Mesendoderm (in vitro differentiated cells): ENCODE results near the gene CCSER1.
"Not testable (repeated sequence)": the region's sequence is repeated elsewhere in the genome, so short reads cannot be mapped to it uniquely, and the experiment has no call there.

Experiments
- DNase-seq: peaks from one replicate; pipeline ENCODE4 v3.0.0; 2013
- H2AK5ac ChIP-seq: 2 replicates; pipeline ENCODE4 v1.6.1; 2013; ENCODE audit warnings: low read length, inconsistent platforms
- H2BK120ac ChIP-seq: 2 replicates; pipeline ENCODE4 v1.6.1; 2013; ENCODE audit warnings: low read depth, mild to moderate bottlenecking, low read length, moderate library complexity, mixed read lengths
- H2BK15ac ChIP-seq: replicated peaks from 2 replicates; pipeline ENCODE4 v1.6.1; 2013; ENCODE audit warnings: low read depth, mild to moderate bottlenecking, moderate library complexity
- H2BK5ac ChIP-seq: 2 replicates; pipeline ENCODE4 v1.6.1; 2013; ENCODE audit warnings: low read length, inconsistent platforms
- H3K18ac ChIP-seq: 2 replicates; pipeline ENCODE4 v1.6.1; 2013; ENCODE audit warnings: mild to moderate bottlenecking, low read length, mixed read lengths
- H3K23ac ChIP-seq: one replicate; pipeline ENCODE4 v1.6.1; 2013; ENCODE audit warnings: low read length
- H3K27ac ChIP-seq: 2 replicates; pipeline ENCODE4 v1.5.1; 2013; ENCODE audit warnings: low read depth, mild to moderate bottlenecking, inconsistent platforms, low read length, moderate library complexity
- H3K27me3 ChIP-seq: 2 replicates; pipeline ENCODE4 v1.6.1; 2013; ENCODE audit warnings: low read length, control low read depth, mild to moderate bottlenecking, inconsistent platforms; ENCODE audit not compliant: insufficient read depth, poor library complexity
- H3K36me3 ChIP-seq: 2 replicates; pipeline ENCODE4 v1.6.1; 2013; ENCODE audit warnings: low read length, inconsistent platforms; ENCODE audit not compliant: control insufficient read depth, insufficient read depth
- H3K4ac ChIP-seq: one replicate; pipeline ENCODE4 v1.6.1; 2013; ENCODE audit warnings: low read depth, mild to moderate bottlenecking, low read length, moderate library complexity
- H3K4me1 ChIP-seq: 2 replicates; pipeline ENCODE4 v1.6.1; 2013; ENCODE audit warnings: low read depth, low read length, inconsistent platforms; ENCODE audit not compliant: control insufficient read depth
- H3K4me2 ChIP-seq: 2 replicates; pipeline ENCODE4 v1.6.1; 2013; ENCODE audit warnings: low read length
- H3K4me3 ChIP-seq: 2 replicates; pipeline ENCODE4 v1.5.1; 2013; ENCODE audit warnings: mild to moderate bottlenecking, low read length
- H3K56ac ChIP-seq: one replicate; pipeline ENCODE4 v1.6.1; 2013; ENCODE audit warnings: low read length
- H3K79me1 ChIP-seq: 2 replicates; pipeline ENCODE4 v1.6.1; 2013; ENCODE audit warnings: low read length, inconsistent platforms
- H3K79me2 ChIP-seq: 2 replicates; pipeline ENCODE4 v1.6.1; 2013; ENCODE audit warnings: mild to moderate bottlenecking, low read length; ENCODE audit not compliant: control insufficient read depth, insufficient read depth
- H3K9ac ChIP-seq: 2 replicates; pipeline ENCODE4 v1.6.1; 2013; ENCODE audit warnings: low read length, inconsistent platforms
- H4K5ac ChIP-seq: one replicate; pipeline ENCODE4 v1.6.1; 2013; ENCODE audit warnings: low read length
- H4K8ac ChIP-seq: one replicate; pipeline ENCODE4 v1.6.1; 2013; ENCODE audit warnings: low read depth, mild to moderate bottlenecking, control low read depth, low read length, moderate library complexity
- WGBS: extraction: QIAGEN DNeasy Blood & Tissue Kit; methylation state at CpG from one replicate; pipeline ENCODE4 v1.1.7; 2013; ENCODE audit warnings: low lambda C conversion rate, missing lambda C conversion rate; ENCODE audit not compliant: insufficient coverage; ENCODE audit errors: extremely low coverage; 5-methylcytosine and 5-hydroxymethylcytosine counted together

CCSER1 gene

DNA sequence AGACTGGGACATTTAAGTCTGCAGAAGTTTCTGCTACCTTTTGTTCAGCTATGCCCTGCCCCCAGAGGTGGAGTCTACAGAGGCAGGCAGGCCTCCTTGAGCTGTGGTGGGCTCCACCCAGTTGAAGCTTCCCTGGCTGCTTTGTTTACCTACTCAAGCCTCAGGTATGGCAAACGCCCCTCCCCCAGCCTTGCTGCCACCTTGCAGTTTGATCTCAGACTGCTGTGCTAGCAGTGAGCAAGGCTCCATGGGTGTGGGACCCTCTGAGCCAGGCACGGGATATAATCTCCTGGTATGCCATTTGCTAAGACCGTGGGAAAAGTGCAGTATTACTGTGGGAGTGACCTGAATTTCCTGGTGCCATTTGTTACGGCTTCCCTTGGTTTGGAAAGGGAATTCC is 1026.8 kb downstream of the CCSER1 start:
- H3K4me3 ChIP-seq, H3K4me1 ChIP-seq, H3K36me3 ChIP-seq, H3K27ac ChIP-seq, H4K5ac ChIP-seq, H3K9ac ChIP-seq, H3K23ac ChIP-seq, H3K4ac ChIP-seq, H2BK120ac ChIP-seq, H3K4me2 ChIP-seq, H3K79me2 ChIP-seq, H2BK15ac ChIP-seq, H2AK5ac ChIP-seq, H3K79me1 ChIP-seq, DNase-seq, H3K27me3 ChIP-seq, H2BK5ac ChIP-seq, H4K8ac ChIP-seq, H3K56ac ChIP-seq, H3K18ac ChIP-seq: not testable (repeated sequence)
- WGBS = no CpG with 5 or more reads among the region's 4 CpGs

- not testable (repeated sequence) for DNase-seq, H3K79me2 ChIP-seq, H3K9ac ChIP-seq, H2BK15ac ChIP-seq, H3K23ac ChIP-seq, H3K27ac ChIP-seq, H3K79me1 ChIP-seq, H3K4me1 ChIP-seq, H4K8ac ChIP-seq, H3K27me3 ChIP-seq, H3K36me3 ChIP-seq, H3K56ac ChIP-seq, H3K4me2 ChIP-seq, H2BK5ac ChIP-seq, H3K18ac ChIP-seq, H2AK5ac ChIP-seq, H4K5ac ChIP-seq, H3K4ac ChIP-seq, H3K4me3 ChIP-seq, H2BK120ac ChIP-seq
- WGBS = no CpG with 5 or more reads among the region's 42 CpGs
Measured at GRCh38 chr4:91167864-91168653, 1040.9 kb downstream of the CCSER1 start.

DNA sequence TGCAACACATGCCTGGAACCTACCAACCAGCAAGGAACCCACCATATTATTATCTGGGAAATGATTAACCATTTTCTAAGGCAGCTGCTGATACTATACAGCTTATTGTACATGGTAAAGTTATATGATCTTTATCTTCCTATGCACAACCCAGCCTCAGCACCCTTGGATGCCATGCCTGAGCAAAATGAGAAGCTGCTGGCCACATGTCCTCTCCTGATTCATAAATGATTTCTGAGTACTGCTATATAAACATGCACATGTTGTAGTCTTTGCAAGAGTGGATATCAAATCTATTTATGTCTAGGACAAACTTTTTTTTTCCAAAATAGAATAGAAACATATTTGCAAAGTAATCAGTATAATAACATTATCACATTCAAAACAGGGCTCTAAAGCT is 1043.6 kb downstream of the CCSER1 start:
- Histone ChIP-seq H3K56ac (no peak overlapping the region), H3K27me3 (no peaks in the 10 kb centered on the region), H3K4me2 (no peak overlapping the region), H3K4me3 (no peak overlapping the region), H3K18ac (no peak overlapping the region), H2BK15ac (no peak overlapping the region), H3K79me1 (no peaks in the 10 kb centered on the region), H3K4me1 (no peaks in the 10 kb centered on the region), H3K9ac (no peak overlapping the region), H2BK120ac (no peak overlapping the region), H2AK5ac (no peak overlapping the region), H3K27ac (no peak overlapping the region), H3K79me2 (no peaks in the 10 kb centered on the region), H4K8ac (no peak overlapping the region), H4K5ac (no peak overlapping the region), H2BK5ac (no peak overlapping the region), H3K23ac (no peak overlapping the region), H3K36me3 (no peaks in the 10 kb centered on the region), H3K4ac (no peak overlapping the region)
- no peak for DNase-seq

DNA sequence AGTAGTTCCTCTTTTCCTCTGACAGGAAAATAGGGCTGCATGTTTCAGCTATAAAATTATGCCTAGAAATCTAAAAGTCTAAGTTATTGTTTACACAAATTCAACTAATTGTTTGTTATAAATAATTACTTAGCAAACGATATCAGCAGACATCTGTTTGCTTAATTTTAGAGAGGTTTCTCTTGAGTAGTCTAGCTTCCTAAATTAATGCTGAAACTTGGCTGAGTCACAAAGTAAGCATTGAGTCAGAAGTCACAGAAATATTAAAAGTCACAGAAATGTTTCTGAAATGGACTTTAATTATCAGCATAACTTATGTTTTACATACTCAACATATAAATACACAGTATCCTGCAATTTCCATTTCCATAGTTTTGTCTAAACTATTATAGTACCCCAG is 1044.0 kb downstream of the CCSER1 start:
- Histone ChIP-seq H2BK120ac (no peak overlapping the region), H3K4me3 (no peak overlapping the region), H3K79me1 (no peaks in the 10 kb centered on the region)

DNA sequence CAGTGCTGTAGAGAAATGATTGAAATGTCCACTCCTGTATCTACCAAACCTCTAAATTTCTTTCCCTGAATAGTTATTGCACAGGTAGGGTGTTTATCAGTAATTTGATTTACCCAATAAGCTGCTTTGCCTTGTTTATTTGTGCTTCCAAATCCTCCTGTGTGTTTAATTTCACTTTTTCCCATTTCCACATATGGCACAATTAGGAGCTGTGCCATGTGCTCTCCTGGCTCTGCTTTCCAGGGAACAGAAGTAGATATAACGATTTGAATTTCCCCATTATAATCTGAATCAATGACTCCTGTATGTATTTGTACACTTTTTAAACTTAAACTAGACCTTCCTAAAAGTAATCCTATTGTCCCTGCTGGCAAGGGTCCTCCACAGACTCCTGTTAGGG is 1057.9 kb downstream of the CCSER1 start:
- H3K18ac ChIP-seq, DNase-seq: not testable (repeated sequence)
- WGBS = no CpG with 5 or more reads among the region's 1 CpG

More for the DNA sequence above, 1044.0 kb downstream of the CCSER1 start:
- Histone ChIP-seq H3K4ac (no peak overlapping the region), H3K79me2 (no peaks in the 10 kb centered on the region), H3K36me3 (no peaks in the 10 kb centered on the region), H3K9ac (no peak overlapping the region), H3K23ac (no peak overlapping the region), H4K8ac (no peak overlapping the region), H3K18ac (no peak overlapping the region), H3K27me3 (no peaks in the 10 kb centered on the region), H3K56ac (no peak overlapping the region), H3K4me1 (no peaks in the 10 kb centered on the region), H2BK15ac (no peak overlapping the region), H3K27ac (no peak overlapping the region), H2BK5ac (no peak overlapping the region), H4K5ac (no peak overlapping the region), H2AK5ac (no peak overlapping the region), H3K4me2 (no peak overlapping the region)
- WGBS = no CpG with 5 or more reads among the region's 1 CpG
- DNase-seq = no peak

DNA sequence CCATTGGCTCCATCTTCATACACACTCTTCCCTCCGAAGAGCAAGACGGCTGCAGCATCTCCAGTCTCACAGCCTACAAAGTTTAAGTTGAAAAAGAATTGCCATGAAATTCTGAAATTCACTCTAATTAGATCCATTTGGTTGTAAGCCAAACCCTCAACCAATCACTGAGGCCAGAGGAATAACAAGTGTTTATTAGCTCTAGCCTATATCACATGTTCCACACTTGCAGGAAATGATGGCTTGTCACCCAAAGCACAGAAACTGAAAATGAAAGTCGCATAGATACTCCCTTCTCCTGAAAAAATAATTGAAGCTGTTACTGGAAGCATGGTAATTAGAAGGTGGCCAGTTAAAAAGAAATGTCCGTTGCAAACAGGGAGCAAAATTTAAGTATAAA is 1071.8 kb downstream of the CCSER1 start:
- H3K27ac ChIP-seq = no peak overlapping the region
- no peaks in the 10 kb centered on the region for H3K4me1 ChIP-seq
- no peak for DNase-seq
- H3K9ac ChIP-seq = no peak overlapping the region
- no peak overlapping the region for H2BK15ac ChIP-seq
- no peaks in the 10 kb centered on the region for H3K79me2 ChIP-seq
- no peak overlapping the region for H4K5ac ChIP-seq
- H3K79me1 ChIP-seq = no peaks in the 10 kb centered on the region
- WGBS = no CpG with 5 or more reads among the region's 4 CpGs
- H2AK5ac ChIP-seq = no peak overlapping the region
- H3K23ac ChIP-seq = no peak overlapping the region
- no peaks in the 10 kb centered on the region for H3K36me3 ChIP-seq
- no peak overlapping the region for H3K4me3 ChIP-seq
- H2BK120ac ChIP-seq = no peak overlapping the region
- H3K27me3 ChIP-seq = no peaks in the 10 kb centered on the region
- H3K4ac ChIP-seq = no peak overlapping the region
- no peak overlapping the region for H2BK5ac ChIP-seq
- H3K56ac ChIP-seq = no peak overlapping the region
- no peak overlapping the region for H3K18ac ChIP-seq
- no peak overlapping the region for H4K8ac ChIP-seq
- no peak overlapping the region for H3K4me2 ChIP-seq

More for the DNA sequence above, 1057.9 kb downstream of the CCSER1 start:
- not testable (repeated sequence) for H3K4ac ChIP-seq, H4K5ac ChIP-seq, H3K4me1 ChIP-seq, H3K79me1 ChIP-seq, H4K8ac ChIP-seq, H3K36me3 ChIP-seq, H2BK15ac ChIP-seq, H3K9ac ChIP-seq, H3K23ac ChIP-seq, H2AK5ac ChIP-seq, H3K27me3 ChIP-seq, H2BK120ac ChIP-seq, H3K27ac ChIP-seq, H3K4me3 ChIP-seq, H2BK5ac ChIP-seq, H3K56ac ChIP-seq, H3K79me2 ChIP-seq, H3K4me2 ChIP-seq
